GM21390 (cell line): ENCODE results near the gene BEAN1.

Experiments
- ATAC-seq: cut with Tn5 transposase; IDR thresholded peaks from one replicate; pipeline ENCODE4 v1.9.1; 2021; ENCODE audit not compliant: unreplicated experiment

The BEAN1 gene

DNA sequence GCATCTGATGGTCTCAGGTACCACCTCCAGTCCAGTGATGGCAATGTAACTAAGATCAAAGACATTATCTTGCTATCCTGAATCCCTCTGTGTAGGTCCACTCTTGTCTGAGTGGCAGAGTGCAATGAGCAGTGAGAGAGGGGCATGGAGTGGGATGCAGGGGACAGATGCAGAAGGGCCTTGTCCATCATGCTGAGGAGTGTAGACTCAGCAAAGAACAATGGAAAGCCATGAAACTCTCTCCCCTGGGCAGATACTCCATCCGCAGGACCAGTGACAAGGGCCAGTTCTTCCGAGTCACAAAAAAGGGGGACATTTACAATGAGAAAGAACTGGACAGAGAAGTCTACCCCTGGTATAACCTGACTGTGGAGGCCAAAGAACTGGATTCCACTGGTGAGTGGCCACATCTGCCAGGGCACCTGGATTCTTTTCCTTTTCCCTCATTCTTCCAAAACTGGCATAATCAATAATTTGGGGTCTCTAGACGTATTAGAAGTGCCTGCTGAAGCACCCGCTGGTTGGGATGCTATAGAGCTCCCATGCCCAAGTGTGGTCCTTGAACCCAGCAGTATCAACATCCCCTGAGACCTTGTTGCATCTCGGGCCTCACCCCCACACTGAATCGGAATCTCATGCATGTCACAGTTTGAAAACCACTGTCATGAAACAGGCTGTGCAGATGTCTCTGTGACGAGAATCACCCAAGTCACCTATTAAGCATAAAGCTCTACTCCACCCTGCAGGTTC is 31.1 kb upstream of the BEAN1 start:
- ATAC-seq: no peak

DNA sequence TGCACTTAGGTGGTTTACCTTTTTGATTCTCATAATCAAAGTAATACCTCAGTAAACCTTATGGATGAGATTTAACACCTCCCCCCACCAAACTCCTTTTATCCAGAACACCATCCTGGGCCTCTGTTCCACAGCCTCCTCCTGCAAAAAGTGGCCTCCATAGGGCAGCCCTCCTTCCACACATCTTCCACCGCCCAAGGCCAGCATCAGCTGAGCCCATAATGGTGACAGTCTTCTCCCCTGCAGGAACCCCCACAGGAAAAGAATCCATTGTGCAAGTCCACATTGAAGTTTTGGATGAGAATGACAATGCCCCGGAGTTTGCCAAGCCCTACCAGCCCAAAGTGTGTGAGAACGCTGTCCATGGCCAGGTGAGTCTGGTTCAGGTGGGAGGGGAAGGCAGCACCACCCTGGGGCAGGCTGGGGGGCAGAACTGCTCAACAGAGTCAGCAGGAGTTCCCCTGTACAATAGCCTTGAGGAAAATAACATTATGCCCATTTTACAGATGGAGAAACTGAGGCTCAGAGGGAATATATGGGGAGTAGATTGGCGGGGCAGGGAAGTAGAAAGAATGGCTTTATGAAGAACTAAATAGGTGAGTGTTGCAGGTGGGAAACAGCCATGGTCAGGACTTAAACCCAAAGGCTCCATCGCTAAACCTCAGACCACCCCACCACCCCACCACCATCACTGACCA is 29.2 kb upstream of the BEAN1 start:
- no peak for ATAC-seq

DNA sequence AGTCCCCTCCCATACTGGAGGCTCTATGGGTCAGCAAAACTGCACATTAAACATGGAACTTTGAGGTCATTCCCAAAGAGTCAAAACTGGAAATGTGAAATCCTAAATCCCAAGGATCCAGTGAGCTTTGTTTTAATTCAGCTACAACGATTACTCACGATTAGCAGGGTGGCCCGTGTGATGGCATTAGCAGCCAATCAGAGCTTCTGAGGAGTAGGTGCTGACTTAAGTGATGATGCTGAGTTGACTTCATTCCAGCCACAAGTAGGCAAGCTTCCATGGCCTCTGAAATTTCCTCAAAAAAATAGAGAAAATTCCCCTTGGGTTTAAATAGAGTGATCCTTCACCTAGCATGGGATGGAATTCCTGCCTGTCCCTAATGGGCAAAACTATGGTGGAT is 28.1 kb upstream of the BEAN1 start:
- no peak for ATAC-seq

DNA sequence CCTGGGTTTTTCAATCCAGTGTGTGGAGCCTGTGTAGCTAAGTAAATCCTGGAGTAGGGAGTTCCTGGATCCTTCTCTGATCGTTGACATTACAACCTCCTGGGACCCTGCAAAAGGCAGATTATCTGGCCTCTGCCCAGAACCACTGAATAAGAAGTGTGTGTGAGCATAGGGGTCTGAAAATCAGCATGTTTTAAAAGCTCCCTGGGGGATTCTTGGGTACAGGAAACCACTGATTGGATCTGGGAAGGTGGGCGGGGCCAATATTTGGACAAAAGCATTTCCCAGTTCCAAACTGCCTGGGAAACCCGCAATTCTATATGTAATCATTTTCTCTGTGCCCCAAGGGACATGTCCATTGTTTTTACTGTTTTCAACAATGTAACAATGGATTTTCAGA is 27.2 kb upstream of the BEAN1 start:
- no peak for ATAC-seq

DNA sequence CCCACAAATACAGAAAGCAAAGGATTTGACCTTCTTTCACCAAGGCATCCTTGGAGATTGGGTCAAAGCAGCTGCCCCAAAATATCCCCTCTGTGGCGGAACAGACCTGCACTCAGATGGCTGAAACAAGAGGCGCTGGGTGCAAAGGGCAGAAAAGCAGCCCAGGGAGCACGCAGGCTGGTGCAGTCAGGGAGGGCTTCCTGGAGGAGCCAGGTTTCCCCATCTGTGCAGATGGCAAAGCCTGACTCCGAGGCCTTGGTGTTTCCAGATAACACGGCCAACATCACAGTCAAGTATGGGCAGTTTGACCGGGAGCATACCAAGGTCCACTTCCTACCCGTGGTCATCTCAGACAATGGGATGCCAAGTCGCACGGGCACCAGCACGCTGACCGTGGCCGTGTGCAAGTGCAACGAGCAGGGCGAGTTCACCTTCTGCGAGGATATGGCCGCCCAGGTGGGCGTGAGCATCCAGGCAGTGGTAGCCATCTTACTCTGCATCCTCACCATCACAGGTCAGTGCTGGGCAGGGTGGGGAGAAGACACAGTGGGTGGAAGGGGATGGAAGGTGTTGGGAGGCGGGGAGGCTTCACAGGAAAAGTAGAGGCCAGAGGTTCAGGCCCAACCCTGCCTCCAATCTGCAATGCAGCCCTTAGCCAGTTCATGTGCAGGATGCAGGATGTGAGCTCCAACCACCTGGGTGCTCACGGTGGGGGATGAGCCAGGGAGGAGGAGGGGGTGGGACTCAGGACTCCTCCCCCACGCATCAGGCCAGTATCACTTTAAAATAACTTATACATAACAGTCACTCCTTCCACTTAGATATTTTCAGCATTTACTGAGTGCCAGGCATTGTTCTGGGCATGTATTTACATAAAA is 26.4 kb upstream of the BEAN1 start:
- ATAC-seq: no peak

DNA sequence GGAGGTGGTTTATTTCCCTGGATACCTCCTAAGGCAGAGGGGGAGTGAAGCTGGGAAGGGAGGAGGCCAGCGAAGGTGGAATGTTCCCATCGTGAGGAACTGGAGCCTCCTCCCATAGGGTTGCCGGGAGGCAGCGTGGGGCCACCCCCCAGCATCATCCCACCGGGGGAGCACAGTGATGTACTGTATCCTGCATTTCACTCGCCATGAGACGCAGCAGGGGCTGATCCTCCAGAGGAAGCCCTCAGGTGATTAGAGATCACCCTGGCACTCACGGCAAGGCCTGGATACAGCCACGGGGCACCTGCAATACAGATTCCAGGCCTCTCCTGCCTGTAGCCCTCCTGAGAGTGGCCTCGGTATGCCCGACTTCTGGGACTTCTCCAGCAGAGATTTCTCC is 25.5 kb upstream of the BEAN1 start:
- ATAC-seq: no peak

DNA sequence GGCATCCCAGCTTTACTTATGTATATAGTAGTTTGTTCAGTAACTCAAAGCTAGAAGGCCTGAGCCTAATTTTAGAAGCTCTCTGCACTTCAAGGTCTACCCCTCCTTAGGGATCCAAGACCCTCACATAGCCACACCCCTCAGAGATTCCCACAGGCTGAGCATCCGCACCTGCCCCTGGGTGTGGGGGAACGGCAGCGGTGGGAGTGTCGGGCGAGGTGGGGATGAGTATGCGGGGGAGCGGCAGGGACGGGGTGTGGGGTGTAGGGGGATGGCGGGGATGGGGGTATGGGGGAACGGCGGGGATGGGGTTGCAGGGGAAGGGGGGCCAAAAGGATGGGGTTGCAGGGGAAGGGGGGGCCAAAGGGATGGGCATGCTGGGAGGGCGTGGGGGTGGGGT is 24.9 kb upstream of the BEAN1 start:
- ATAC-seq: no peak

DNA sequence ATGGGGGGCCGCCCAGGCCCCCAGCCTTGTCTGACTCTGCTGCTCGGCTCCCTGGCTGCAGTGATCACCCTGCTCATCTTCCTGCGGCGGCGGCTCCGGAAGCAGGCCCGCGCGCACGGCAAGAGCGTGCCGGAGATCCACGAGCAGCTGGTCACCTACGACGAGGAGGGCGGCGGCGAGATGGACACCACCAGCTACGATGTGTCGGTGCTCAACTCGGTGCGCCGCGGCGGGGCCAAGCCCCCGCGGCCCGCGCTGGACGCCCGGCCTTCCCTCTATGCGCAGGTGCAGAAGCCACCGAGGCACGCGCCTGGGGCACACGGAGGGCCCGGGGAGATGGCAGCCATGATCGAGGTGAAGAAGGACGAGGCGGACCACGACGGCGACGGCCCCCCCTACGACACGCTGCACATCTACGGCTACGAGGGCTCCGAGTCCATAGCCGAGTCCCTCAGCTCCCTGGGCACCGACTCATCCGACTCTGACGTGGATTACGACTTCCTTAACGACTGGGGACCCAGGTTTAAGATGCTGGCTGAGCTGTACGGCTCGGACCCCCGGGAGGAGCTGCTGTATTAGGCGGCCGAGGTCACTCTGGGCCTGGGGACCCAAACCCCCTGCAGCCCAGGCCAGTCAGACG is 24.4 kb upstream of the BEAN1 start:
- no peak for ATAC-seq

DNA sequence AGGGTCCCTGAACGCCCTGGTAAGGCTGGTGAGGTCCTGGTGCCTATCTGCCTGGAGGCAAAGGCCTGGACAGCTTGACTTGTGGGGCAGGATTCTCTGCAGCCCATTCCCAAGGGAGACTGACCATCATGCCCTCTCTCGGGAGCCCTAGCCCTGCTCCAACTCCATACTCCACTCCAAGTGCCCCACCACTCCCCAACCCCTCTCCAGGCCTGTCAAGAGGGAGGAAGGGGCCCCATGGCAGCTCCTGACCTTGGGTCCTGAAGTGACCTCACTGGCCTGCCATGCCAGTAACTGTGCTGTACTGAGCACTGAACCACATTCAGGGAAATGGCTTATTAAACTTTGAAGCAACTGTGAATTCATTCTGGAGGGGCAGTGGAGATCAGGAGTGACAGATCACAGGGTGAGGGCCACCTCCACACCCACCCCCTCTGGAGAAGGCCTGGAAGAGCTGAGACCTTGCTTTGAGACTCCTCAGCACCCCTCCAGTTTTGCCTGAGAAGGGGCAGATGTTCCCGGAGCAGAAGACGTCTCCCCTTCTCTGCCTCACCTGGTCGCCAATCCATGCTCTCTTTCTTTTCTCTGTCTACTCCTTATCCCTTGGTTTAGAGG is 23.5 kb upstream of the BEAN1 start:
- no peak for ATAC-seq

DNA sequence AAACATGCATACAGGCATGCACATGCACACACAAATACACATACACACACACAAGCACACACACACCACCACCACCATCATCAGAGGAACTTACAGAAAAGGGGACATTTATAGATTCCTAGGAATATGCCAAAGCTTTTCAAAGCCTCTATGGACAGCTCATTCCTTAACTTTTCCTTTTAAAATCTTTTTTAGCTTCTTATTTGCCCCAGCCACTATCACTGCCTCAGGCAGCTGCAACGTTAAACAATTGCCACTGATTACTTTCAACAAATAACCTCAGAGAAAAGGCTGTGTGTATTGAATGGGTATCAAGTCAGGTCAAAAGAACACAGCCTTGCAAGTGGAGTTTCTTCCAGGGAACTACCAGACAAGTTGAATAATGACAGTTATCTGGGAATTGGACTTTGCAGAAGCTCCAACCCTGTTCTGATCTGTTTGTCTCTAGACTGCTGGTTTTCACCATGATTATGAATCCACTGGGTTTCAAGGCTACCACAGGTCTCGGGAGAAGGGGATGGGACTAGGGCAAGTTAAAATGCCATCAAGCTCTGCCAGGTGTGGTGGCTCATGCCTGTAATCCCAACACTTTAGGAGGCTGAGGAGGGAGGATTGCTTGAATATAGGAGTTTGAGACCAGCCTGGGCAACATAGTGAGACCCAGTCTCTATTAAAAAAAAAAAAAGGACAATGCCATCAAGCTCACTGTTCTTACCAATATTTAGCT is 21.9 kb upstream of the BEAN1 start:
- no peak for ATAC-seq

DNA sequence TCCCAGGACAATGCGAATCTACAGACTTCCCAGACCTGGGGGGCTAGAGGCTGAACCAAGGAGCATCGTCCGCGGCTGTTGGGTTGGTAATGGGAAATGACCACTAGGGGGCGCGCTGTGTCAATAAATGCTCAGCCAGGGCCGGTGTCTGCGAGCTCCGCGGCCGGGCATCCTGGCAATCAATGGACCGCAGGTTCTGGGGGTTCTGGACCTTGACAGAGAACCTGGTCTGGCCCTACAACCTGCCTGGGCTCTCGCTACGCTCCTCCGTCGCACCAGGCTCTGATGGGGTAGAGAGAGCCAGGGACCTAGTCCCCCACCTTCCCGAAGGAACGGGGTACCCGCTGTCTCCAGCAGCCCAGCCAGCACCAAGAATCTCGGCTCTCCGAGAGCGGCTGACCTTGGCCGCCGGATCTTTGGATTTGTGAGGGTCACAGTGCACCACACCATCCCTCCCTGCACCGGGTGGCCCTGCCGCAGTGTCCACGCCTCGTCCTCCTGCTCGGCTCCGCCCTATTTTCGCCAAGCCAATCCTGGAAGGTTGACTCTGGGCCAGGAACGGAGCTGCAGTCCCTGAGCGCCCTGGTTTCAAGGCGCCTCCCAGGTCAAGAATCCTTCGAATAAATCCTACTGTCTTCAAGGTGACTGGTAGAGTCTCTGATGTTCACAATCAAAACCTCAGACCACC is 20.4 kb upstream of the BEAN1 start:
- ATAC-seq: no peak

DNA sequence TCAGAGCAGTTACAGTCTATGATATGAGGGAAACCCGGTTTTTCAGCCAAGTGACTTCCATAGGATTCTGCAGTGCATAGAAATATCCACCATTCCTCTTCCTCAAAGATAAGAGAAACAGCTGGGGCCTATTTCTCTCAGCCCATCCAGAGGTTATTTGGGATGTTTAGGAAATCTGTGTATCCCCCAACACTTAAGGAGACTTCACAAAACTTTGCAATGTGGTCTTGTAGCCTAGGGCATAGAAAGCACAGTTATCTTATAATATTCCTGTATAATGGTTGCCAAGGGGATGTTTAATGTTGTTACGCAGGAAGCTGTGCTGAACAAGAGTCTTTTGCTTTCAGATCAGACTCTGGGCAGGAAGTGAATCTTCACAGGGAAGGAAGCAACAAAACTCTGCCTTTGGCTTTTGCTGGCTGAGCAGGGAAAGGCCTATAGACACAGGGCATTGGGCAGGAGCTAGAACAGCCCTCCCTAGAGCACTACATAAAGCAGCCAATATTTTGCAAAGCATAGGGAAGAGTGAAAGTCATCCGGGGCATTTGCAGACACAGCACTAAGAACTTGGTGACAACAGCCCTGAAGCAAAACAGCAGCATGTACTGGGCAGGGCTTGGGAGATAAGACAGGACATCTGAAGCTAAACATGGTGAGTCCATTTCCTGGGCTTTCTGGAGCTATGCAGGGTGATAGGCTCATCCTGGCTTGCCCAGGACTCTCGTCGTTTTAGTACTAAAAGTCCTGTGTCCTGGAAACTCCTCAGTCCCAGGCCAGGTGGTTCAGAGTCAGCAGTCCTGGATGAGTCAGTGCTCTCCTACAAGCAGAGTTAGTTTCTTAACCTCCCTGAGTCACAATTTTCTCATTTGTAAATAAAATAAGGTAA is 18.7 kb upstream of the BEAN1 start:
- ATAC-seq: no peak

DNA sequence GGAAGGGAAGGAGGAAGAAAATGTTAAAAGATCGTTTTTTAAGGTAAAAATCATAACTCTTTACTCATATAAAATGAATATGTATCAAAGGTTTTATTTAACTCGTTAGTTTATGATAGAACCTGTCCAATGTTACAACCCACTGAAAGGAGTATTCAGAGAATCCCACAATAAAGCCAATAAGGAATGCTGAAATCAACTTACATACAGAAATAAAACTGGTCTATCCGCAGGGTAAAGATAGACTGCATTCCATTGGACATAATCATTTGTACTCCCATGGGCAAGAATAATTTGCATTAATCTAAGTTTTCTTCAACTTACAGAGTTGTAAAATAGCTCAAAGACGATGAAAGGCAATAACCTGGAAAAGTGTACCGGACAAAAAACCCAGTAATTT is 17.9 kb upstream of the BEAN1 start:
- ATAC-seq: no peak

DNA sequence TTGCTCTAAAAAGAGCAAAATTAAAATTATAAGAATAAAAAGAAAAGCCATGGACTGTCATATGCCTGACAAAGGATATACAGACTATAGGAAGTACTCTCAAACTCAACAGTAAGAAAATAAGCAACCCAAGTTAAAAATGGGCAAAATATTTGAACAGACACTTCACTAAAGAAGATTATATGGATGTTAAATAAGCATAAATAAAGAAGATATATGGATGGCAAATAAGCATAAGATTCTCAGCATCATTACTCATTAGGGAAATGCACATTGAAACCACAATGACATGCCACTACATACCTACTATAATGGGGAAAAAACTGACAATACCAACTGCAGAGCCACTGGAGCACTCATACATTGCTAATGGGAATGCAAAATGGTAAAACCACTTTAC is 14.9 kb upstream of the BEAN1 start:
- ATAC-seq: no peak

DNA sequence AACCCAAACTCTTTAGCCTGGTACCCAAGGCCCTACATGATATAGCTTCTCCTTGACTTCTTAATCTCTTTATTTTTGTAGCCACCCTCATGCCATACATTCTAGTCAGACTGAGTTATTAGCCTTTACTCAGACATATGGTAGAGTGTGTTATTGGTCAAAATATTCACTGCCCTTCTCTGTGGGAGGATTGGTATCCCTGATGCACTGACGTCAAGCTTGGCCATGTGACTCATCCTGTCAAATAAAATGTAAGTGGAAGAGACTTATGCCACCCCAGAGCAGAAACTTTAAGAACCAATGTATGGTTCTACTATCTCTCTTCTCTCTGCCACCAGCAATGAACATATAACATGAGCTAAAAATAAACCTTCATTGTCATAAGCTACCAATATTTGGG is 12.2 kb upstream of the BEAN1 start:
- no peak for ATAC-seq

DNA sequence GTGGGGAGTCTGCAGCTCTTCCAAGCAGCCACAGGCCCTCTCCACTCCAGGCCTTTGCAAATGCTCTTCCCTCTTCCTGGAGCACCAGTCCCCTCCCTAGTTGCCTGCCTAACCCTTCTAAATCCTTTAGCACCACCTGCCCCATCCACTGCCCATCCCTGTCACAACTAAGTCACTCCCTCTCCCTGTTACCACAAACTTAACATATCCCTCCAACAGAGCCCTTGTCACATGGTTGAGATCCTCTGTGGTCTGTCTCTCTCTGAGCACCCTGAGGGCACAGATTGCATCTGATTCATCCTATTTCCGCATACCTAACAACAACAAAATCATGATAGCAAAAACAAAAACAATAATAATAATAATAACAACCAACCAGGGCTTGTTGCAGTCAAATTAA is 11.0 kb upstream of the BEAN1 start:
- ATAC-seq: no peak

DNA sequence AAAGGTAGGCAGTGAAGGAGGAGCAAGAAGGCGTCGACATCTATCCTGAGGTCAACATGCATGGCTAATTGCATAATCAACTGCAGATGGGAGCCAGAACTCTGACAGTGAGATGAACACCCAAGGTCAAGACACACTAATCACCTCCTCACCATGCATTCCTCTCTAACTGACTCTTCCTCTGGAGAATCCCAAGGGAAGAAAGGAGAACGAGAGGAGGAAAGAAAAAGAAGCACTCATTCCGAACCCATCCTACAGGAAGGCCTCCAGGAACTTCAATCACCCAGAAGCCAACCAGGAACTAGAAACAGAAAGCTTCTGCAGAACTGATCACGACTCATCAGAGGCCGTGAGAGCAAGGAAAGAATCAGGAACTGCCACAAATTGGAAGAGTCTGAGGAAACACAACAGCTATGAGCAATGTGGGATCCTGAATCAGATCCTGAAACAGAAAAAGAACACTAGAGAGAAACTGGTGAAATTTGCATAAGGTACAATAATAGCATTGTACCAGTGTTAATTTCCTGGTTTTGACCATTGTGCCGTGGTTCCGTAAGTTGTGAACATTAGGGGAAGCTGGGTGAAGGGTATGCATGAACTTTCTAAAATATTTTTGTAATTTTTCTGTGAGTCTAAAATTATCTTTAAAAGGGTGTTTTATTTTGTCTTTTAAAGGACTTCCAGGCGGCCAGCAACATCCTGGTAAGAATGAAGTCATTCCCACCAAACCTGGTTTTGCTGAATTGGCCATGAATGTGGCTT is 10.0 kb upstream of the BEAN1 start:
- ATAC-seq: no peak
